GM18907 (cell line): Measurements from ENCODE around the gene MUSK.
"Not testable (repeated sequence)": the region's sequence is repeated elsewhere in the genome, so short reads cannot be mapped to it uniquely, and the experiment has no call there.

Experiments used
- ATAC-seq: cut with Tn5 transposase; IDR thresholded peaks from one replicate; pipeline ENCODE4 v1.9.1; 2021; ENCODE audit warnings: mild to moderate bottlenecking, moderate library complexity; ENCODE audit not compliant: unreplicated experiment

MUSK gene

GRCh38 chr9:110691002-110691549 lies 22.5 kb downstream of the MUSK start:
- no peak for ATAC-seq

- ATAC-seq, result not testable (repeated sequence)
Measured at GRCh38 chr9:110695846-110696245, 27.3 kb downstream of the MUSK start.

- ATAC-seq, result no peak
Measured at GRCh38 chr9:110700953-110701352, 32.4 kb downstream of the MUSK start.

GRCh38 chr9:110703669-110704068 lies 35.1 kb downstream of the MUSK start:
- ATAC-seq, result no peak

- ATAC-seq, result no peak
Measured at GRCh38 chr9:110707419-110707818, 38.8 kb downstream of the MUSK start.

GRCh38 chr9:110710420-110710819 lies 41.8 kb downstream of the MUSK start:
- no peak for ATAC-seq

- no peak for ATAC-seq
Measured at GRCh38 chr9:110712955-110713354, 44.4 kb downstream of the MUSK start.

- no peak for ATAC-seq
Measured at GRCh38 chr9:110714314-110714713, 45.7 kb downstream of the MUSK start.

GRCh38 chr9:110728058-110728457 lies 59.5 kb downstream of the MUSK start:
- ATAC-seq, result no peak

GRCh38 chr9:110729641-110730040 lies 61.0 kb downstream of the MUSK start:
- ATAC-seq, result no peak

- no peak for ATAC-seq
Measured at GRCh38 chr9:110731437-110732028, 62.9 kb downstream of the MUSK start.

GRCh38 chr9:110738982-110739381 lies 70.4 kb downstream of the MUSK start:
- no peak for ATAC-seq

GRCh38 chr9:110742741-110743371 lies 74.3 kb downstream of the MUSK start:
- no peak for ATAC-seq

GRCh38 chr9:110744715-110745384 lies 76.3 kb downstream of the MUSK start:
- no peak for ATAC-seq

GRCh38 chr9:110745676-110746075 lies 77.1 kb downstream of the MUSK start:
- ATAC-seq, result no peak

GRCh38 chr9:110746211-110746930 lies 77.8 kb downstream of the MUSK start:
- ATAC-seq, result no peak

GRCh38 chr9:110748251-110748893 lies 79.8 kb downstream of the MUSK start:
- no peak for ATAC-seq

- no peak for ATAC-seq
Measured at GRCh38 chr9:110750272-110750671, 81.7 kb downstream of the MUSK start.

GRCh38 chr9:110751971-110752370 lies 83.4 kb downstream of the MUSK start:
- no peak for ATAC-seq

GRCh38 chr9:110752766-110753165 lies 84.2 kb downstream of the MUSK start:
- no peak for ATAC-seq

- no peak for ATAC-seq
Measured at GRCh38 chr9:110753731-110754231, 85.2 kb downstream of the MUSK start.
